ENCODE results near the gene PAX5.

Gene PAX5

DNA sequence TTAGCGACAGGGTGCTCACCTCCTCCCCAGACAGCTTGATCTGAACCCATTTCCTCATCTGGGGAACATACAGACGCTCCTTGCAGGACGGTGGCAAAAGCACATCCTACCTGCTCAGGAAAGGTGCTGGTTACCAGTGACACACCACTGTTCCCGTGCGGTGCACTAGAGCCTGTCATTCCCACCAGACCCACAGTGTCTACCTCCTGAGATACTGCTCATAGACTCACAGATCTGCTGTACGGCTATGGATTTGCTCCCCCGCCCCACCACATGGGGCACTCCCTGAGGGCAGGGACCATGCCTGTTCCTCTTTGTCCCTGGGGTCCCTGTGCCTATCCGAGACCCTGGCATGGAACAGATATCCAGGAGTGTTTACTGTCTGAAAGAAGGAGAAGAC is 208.9 kb downstream of the PAX5 start:
- DNase-seq, result no peak

GRCh38 chr9:36823934-36824333 is 210.1 kb downstream of the PAX5 start:
- no peak for DNase-seq

GRCh38 chr9:36823466-36823865 is 210.6 kb downstream of the PAX5 start:
- DNase-seq, result no peak

DNA sequence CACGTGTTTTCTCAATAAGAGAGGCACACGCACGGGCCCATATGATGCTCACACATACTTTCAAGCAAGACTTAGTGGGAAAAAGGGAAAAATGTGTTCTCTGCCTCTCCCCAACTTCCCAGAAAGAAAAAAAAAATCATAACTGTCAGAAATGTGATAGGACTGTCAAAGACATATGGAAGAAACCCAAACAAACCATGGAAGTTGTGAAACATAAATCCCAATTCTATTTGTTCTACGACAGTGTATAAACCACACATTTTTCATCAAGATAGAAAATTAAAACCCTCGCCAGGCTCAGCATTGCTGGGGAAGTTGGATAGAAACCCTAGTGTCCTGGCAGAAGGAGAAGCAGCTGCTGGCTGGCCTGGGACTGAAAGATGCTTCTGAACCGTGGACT is 211.9 kb downstream of the PAX5 start:
- DNase-seq, result no peak

GRCh38 chr9:36820392-36820861 is 213.6 kb downstream of the PAX5 start:
- DNase-seq, result no peak

GRCh38 chr9:36818965-36819870 is 214.8 kb downstream of the PAX5 start:
- DNase-seq, result no peak

GRCh38 chr9:36818242-36818938 is 215.7 kb downstream of the PAX5 start:
- DNase-seq, result no peak

- DNase-seq, result no peak
These were observed 216.8 kb downstream of the PAX5 start for GRCh38 chr9:36817160-36817834.

GRCh38 chr9:36816371-36816770 is 217.7 kb downstream of the PAX5 start:
- DNase-seq, result no peak

DNA sequence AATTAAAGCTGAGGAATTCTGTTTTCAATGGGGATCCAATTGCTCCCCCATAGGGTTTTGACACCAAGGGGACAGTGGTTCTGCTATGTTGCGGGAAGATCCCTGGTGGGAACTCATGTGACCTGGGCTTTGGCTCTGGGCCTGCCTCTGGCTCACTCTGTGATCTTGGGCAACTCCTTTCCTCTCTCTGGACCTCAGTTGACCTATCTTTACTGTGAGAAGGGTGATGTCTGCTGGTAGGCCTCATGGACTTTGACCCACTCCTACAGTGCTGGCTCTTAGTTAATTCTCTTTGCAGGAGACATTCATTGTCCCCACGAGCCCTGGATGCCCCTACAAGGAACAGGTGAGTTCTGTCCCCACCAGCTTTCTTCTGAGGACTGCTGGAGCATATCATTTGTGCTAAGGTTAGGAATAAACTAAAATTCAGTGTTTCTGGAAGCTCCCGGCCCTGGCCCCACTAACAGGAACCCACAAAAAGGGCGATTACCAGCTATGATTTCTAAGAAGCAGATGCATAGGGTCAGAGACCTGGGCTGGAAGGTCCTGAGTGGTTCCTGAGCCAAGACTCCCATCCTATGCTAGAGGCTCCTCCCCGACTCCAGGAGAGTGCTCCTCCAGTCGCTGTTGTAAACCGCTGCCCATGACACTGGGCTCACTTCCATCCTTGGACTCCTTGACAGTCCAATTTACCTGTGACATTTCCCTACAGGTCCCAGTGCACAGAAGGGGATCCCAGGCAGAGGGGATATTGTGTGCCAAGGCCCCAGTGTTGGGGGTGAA is 218.3 kb downstream of the PAX5 start:
- DNase-seq, result no peak

DNA sequence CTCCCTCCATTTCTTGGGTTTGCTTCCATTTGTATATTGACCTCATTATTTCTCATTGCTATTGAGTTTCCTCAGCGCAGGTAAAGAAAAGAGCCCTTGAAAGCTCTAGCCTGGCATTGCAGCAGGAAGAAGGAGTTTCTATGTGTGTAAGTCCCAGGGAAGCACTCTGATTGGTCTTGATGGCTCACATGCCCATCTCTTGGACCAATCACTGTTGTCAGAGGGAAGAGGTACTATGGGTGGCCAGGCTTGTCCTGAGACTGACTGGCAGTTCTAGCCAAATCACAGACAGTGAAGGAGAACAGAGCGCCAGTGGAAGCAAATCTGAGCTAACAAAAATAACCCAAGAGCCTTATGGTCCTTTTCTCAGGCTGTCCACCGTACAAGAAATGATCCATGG is 219.0 kb downstream of the PAX5 start:
- DNase-seq, result no peak

- DNase-seq, result no peak
These were observed 220.9 kb downstream of the PAX5 start for GRCh38 chr9:36813154-36813553.

DNA sequence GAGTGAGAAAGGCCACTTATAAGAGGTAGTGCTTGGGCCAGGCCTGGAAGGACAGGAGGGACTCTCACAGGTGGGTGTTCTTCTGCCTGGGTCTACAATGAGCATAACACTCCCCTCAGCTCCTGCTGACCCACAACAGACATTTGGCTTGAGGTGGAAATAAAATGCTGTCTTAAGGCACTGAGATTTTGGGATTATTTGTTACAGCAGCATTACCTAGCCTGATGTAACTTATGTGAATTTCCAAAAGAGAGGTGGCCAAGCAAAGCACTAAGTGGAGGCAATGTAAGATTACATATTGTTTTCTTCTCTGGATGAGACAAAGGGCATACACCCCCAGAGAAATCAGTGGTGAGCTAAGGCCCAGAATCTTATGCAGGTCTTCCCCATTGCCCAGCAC is 221.5 kb downstream of the PAX5 start:
- no peak for DNase-seq

- peak; percentile 61 to 71 for DNase-seq
These were observed 225.8 kb downstream of the PAX5 start for GRCh38 chr9:36808251-36808650.

- no peak for DNase-seq
These were observed 230.1 kb downstream of the PAX5 start for GRCh38 chr9:36803961-36804360.

DNA sequence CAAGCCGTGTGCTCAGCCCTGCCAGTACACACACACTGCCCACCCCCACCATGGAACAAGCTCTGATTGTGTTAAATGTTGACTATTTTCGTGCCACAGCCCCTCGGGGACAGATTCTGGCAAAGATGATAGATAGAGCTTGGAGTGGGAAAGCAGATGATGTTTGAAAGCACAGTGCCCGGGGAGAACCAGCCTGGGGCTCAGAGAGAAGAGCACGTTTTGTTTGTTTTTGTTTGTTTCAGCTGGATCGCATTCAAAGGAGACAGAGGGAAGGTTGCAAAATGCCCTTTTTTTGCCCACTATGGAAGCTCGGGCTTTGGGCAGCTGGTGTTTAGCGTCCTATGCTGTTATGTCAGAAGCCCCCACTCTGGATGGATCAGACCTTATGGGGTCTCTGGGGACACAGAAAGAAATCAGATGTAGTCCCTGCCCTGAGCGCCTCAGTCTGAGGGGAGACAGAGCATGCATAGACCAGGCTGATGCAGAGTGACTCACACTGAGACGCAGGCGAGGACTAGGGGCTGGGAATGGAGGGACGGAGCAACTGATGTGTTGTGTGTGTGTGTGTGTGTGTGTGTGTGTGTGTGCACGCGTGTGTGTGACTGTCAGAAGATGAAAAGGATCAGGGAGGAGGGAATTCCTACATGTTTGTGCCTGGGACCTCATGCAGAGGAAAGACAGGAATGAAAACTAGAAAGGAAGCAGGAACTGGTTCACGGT is 231.7 kb downstream of the PAX5 start:
- no peak for DNase-seq

- no peak for DNase-seq
These were observed 233.6 kb downstream of the PAX5 start for GRCh38 chr9:36800455-36800854.

DNA sequence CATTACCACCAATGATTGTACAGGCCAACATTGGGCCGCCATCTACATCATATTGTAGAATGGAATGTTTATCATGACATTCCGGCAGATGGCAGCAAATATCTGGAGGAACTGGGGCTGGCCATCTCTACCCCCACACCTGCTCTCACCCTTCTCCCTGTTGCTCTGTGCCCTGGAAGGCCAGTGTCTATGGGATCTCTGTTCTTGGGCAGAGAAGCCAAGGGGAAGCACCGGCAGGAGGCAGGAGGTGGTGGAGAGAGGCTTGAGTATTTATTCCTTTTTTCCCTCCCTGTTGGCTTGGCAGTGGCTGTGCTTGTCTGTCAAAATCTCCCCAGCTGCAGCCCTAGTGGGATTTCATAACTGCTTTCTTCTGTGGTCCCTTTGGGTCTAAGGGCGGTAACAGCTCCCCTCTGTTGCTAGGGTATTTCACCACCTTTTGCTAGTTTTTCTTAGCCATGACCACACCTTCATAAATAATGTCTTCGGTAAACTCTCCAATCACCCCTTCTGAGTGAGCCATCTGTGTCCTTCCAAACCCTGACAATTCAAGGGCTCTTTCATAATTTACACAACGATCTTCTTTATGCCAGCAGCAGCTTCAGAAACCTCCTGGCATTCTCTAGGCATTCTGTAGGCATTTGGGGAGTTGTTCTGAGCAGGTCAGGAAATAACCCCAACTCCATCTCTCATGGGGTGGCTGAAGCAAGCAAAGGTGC is 235.6 kb downstream of the PAX5 start:
- DNase-seq, result no peak

- DNase-seq, result no peak
These were observed 236.4 kb downstream of the PAX5 start for GRCh38 chr9:36797471-36798220.

DNA sequence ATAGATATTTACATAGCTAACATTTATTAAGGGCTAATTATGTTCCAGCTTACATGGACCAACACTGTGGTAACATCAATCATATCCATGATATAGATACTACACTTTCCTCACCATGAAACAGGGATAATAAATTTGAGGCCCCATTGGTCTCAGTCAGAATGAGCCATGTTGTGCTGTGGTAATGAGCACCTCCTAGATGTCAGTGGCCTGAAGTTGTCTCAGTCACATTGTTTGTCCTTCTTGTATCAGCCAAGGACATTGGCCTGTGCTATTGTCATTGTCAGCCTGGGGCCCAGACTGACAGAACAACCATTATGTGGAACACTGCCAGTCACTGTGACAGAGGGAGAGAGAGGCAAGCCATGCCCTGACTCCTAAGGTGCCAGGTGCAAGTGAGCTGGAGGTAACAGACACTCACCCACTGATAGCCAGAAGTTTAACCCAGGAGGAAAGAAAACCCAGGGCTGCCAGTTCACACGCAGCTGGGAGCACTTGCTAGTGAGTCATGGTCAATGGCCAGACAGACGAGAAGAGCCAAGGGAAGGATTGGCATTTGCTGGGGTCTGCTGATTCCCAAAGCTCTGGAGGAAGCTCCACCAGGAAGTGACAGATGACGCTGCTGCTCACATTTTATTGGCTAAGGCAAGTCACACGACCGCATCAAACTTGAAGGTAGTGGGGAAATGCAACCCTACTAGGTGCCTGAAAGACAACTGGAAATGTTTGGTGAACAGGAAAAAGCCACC is 237.2 kb downstream of the PAX5 start:
- no peak for DNase-seq
